K562 (cell line): ENCODE results near the gene YPEL2. TPM values are rescaled to one million over a fixed set of nuclear protein-coding genes. Genes with fewer than 3 reads are reported as not detected.

Experiments
- ATAC-seq: fragments of 200-7000 bp; cut with Tn5 transposase; 3 replicates; pipeline ENCODE4 v1.9.1; 2020; ENCODE audit warnings: moderate library complexity
- BruUV-seq: library from RNA; stranded (reverse); fragments of 400-500 nt; replicated peaks from 2 replicates; lab custom pipeline; 2021; lab: Mats Ljungman, UMichigan
- CTCF ChIA-PET: fragments of 300-600 bp; formaldehyde crosslinking; extraction: SDS; loops from one replicate; lab custom pipeline; 2021; ENCODE audit warnings: low intra/inter-chr PET ratio; lab: Yijun Ruan, JAX
- POLR2A ChIA-PET: fragments of 300-600, 350-650 bp; sonication (Branson Sonifier 250); formaldehyde crosslinking; extraction: SDS; loops from one replicate; lab custom pipeline; 2021; ENCODE audit warnings: antibody characterized with exemption, inconsistent platforms; lab: Yijun Ruan, JAX
- DNase-seq, 4 experiments: peaks; one replicate each; pipeline versions ENCODE4 v3.0.0 to v3.0.0-alpha.2; 2011 to 2018; ENCODE audit warnings: low spot score in 3 of 4, mixed read lengths in 3 of 4; ENCODE audit errors: extremely low read depth in 1 of 4
- FAIRE-seq: peaks from 2 replicates; lab custom pipeline; 2011; peaks lifted over from hg19 to GRCh38; lab: Jason Lieb, UNC
- H2AFZ ChIP-seq: 2 replicates; pipeline ENCODE4 v1.6.0; 2011; ENCODE audit warnings: low read depth, low read length, control low read depth, inconsistent platforms
- H3K27ac ChIP-seq: fragments of 200-600 bp; 3 replicates; pipeline ENCODE4 v1.8.0; 2011; ENCODE audit warnings: low read depth, mild to moderate bottlenecking, control low read depth, inconsistent platforms, low read length, moderate library complexity, mixed read lengths; ENCODE audit errors: extremely low read depth
- H3K27me3 ChIP-seq, 2 experiments: fragments of 300-600 bp in 1 of 2; 2 replicates in 1 of 2; 3 replicates in 1 of 2; pipeline versions ENCODE4 v1.6.0 to v1.8.0; 2011; ENCODE audit warnings: inconsistent platforms in 2 of 2, low read length in 2 of 2, mild to moderate bottlenecking in 1 of 2, mixed read lengths in 1 of 2, moderate library complexity in 1 of 2; ENCODE audit not compliant: control insufficient read depth in 2 of 2, insufficient read depth in 2 of 2
- H3K36me3 ChIP-seq: fragments of 300-600 bp; 3 replicates; pipeline ENCODE4 v1.8.0; 2011; ENCODE audit warnings: mild to moderate bottlenecking, low read length, inconsistent platforms; ENCODE audit not compliant: control insufficient read depth, insufficient read depth
- H3K4me1 ChIP-seq, 2 experiments: fragments of 200-600 bp in 1 of 2; replicated peaks in 1 of 2; 2 replicates in 1 of 2; 3 replicates in 1 of 2; pipeline versions ENCODE4 v1.5.1 to v1.8.0; 2011; ENCODE audit warnings: inconsistent platforms in 2 of 2, low read length in 2 of 2, mild to moderate bottlenecking in 1 of 2, mixed read lengths in 1 of 2, moderate library complexity in 1 of 2; ENCODE audit not compliant: control insufficient read depth in 2 of 2, insufficient read depth in 2 of 2
- H3K4me2 ChIP-seq: 2 replicates; pipeline ENCODE4 v1.6.1; 2011; ENCODE audit warnings: low read length, control low read depth, inconsistent platforms, mixed read lengths; ENCODE audit not compliant: insufficient read depth
- H3K4me3 ChIP-seq: fragments of 200-600 bp; sonication (generic), shearing (Covaris generic); 2 replicates; pipeline ENCODE4 v1.5.1; 2016; ENCODE audit warnings: control low read depth, inconsistent platforms
- H3K79me2 ChIP-seq: fragments of 200-600 bp; 3 replicates; pipeline ENCODE4 v1.8.0; 2011; ENCODE audit warnings: low read length, inconsistent platforms; ENCODE audit not compliant: control insufficient read depth, insufficient read depth
- H3K9ac ChIP-seq, 2 experiments: 2 replicates each; pipeline versions ENCODE4 v1.6.0 to v1.6.1; 2011; ENCODE audit warnings: low read depth in 2 of 2, low read length in 2 of 2, control low read depth in 1 of 2, inconsistent platforms in 1 of 2, mild to moderate bottlenecking in 1 of 2, mixed read lengths in 1 of 2; ENCODE audit not compliant: insufficient read depth in 1 of 2
- H3K9me1 ChIP-seq: one replicate; pipeline ENCODE4 v1.6.0; 2011; ENCODE audit warnings: inconsistent platforms, mild to moderate bottlenecking, low read length, moderate library complexity; ENCODE audit not compliant: control insufficient read depth, insufficient read depth
- H3K9me3 ChIP-seq: replicated peaks from 2 replicates; pipeline ENCODE4 v1.5.1; 2011; ENCODE audit warnings: low read depth, low read length, inconsistent platforms; ENCODE audit not compliant: control insufficient read depth, insufficient read depth
- H4K20me1 ChIP-seq: replicated peaks from 2 replicates; pipeline ENCODE4 v1.6.1; 2011; ENCODE audit warnings: low read length, inconsistent platforms, mixed read lengths; ENCODE audit not compliant: control insufficient read depth, insufficient read depth
- ARID3B ChIP-seq: fragments of 250-450 bp; sonication (Bioruptor Pico); IDR thresholded peaks from 2 replicates; pipeline ENCODE4 v1.4.0; 2020; ENCODE audit warnings: borderline replicate concordance
- BCOR ChIP-seq: fragments of 450-650 bp; IDR thresholded peaks from 2 replicates; pipeline ENCODE4 v1.6.1; 2016
- CEBPB ChIP-seq: fragments of 450-650 bp; IDR thresholded peaks from 2 replicates; pipeline ENCODE4 v1.6.1; 2016; ENCODE audit warnings: missing genetic modification characterization, missing compliant biosample characterization
- EHMT2 ChIP-seq: fragments of 450-650 bp; IDR thresholded peaks from 2 replicates; pipeline ENCODE4 v1.6.1; 2018; ENCODE audit warnings: antibody characterized with exemption
- FOXA3 ChIP-seq, 2 experiments: fragments of 450-650 bp in 1 of 2; sonication (generic) in 1 of 2; formaldehyde crosslinking; IDR thresholded peaks in 1 of 2; conservative IDR thresholded peaks in 1 of 2; 2 replicates each; pipeline versions ENCODE4 v1.4.0 to v1.8.0; 2020 to 2022; ENCODE audit warnings: mild to moderate bottlenecking in 2 of 2, missing genetic modification reagents in 1 of 2
- GATA2 ChIP-seq: sonication (generic); formaldehyde crosslinking; IDR thresholded peaks from 2 replicates; pipeline ENCODE4 v1.4.0; 2020; ENCODE audit warnings: mild to moderate bottlenecking, missing genetic modification reagents
- GATAD2B ChIP-seq: fragments of 450-650 bp; IDR thresholded peaks from 2 replicates; pipeline ENCODE4 v1.6.1; 2017; ENCODE audit warnings: mild to moderate bottlenecking, borderline replicate concordance
- HES1 ChIP-seq: fragments of 450-650 bp; IDR thresholded peaks from 2 replicates; pipeline ENCODE4 v1.6.1; 2016; ENCODE audit warnings: low read depth, mild to moderate bottlenecking, moderate library complexity
- JUN ChIP-seq, 2 experiments: sonication (generic) in 1 of 2; formaldehyde crosslinking in 1 of 2; IDR thresholded peaks; 2 replicates each; pipeline versions ENCODE4 v1.6.1 to v1.8.0; 2012 to 2022; ENCODE audit warnings: borderline replicate concordance in 2 of 2, mild to moderate bottlenecking in 2 of 2, improper control_type of control experiment in 1 of 2, low read depth in 1 of 2, low read length in 1 of 2, missing genetic modification reagents in 1 of 2
- MITF ChIP-seq: IDR thresholded peaks from 2 replicates; pipeline ENCODE4 v1.6.1; 2014; ENCODE audit warnings: antibody characterized with exemption
- PHF8 ChIP-seq: fragments of 200-600 bp; sonication (generic); IDR thresholded peaks from 2 replicates; pipeline ENCODE4 v1.6.1; 2012; ENCODE audit warnings: mixed run types, mild to moderate bottlenecking, inconsistent platforms, low read length, moderate library complexity, borderline replicate concordance
- RBM14 ChIP-seq: fragments of 200-400 bp; formaldehyde crosslinking; IDR thresholded peaks from 2 replicates; pipeline ENCODE4 v1.6.1; 2018; ENCODE audit warnings: low read depth, mild to moderate bottlenecking, low read length, moderate library complexity, borderline replicate concordance; ENCODE audit not compliant: insufficient read depth
- RHOXF2B ChIP-seq: fragments of 250-450 bp; sonication (Bioruptor Pico); conservative IDR thresholded peaks from 2 replicates; pipeline ENCODE4 v1.5.1; 2021
- TAF7 ChIP-seq: fragments of 450-650 bp; IDR thresholded peaks from 2 replicates; pipeline ENCODE4 v1.6.1; 2016; ENCODE audit warnings: missing genetic modification characterization, missing compliant biosample characterization
- U2AF1 ChIP-seq: fragments of 200-400 bp; formaldehyde crosslinking; optimal IDR thresholded peaks from 2 replicates; pipeline ENCODE3; 2017; ENCODE audit warnings: mild to moderate bottlenecking, low read depth, low read length, moderate library complexity
- ZNF311 ChIP-seq: fragments of 250-450 bp; sonication (Bioruptor Pico); IDR thresholded peaks from 2 replicates; pipeline ENCODE4 v1.4.0; 2020; ENCODE audit warnings: mild to moderate bottlenecking, moderate library complexity
- ZNF408 ChIP-seq: fragments of 250-450 bp; sonication (Bioruptor Pico); IDR thresholded peaks from 2 replicates; pipeline ENCODE4 v1.4.0; 2020; ENCODE audit warnings: low read depth, mild to moderate bottlenecking, moderate library complexity
- ZNF431 ChIP-seq: sonication (generic); formaldehyde crosslinking; IDR thresholded peaks from 2 replicates; pipeline ENCODE4 v1.8.0; 2022; ENCODE audit warnings: mild to moderate bottlenecking, missing genetic modification reagents
- WGBS: fragments of 100-300 bp; shearing (Covaris generic); methylation state at CpG from one replicate; pipeline ENCODE4 v1.1.6; 2016; ENCODE audit warnings: low coverage, mixed read lengths; ENCODE audit not compliant: insufficient coverage; ENCODE audit errors: missing lambda C conversion rate; 5-methylcytosine and 5-hydroxymethylcytosine counted together
- in situ Hi-C: fragments of 300-500 bp; cut with MboI; formaldehyde crosslinking; loops from 4 replicates; pipeline ENCODE4 v1.15.0; 2018; ENCODE audit warnings: inconsistent platforms, mixed read lengths
- intact Hi-C: fragments of 100-400 bp; cut with micrococcal nuclease; formaldehyde crosslinking; loops from 2 replicates; pipeline ENCODE4 v1.14.2; 2022
- polyA plus RNA-seq, 8 experiments: library from polyadenylated mRNA; depleted of rRNA in 4 of 8; stranded (reverse) in 5 of 8; unstranded in 3 of 8; fragments of >200 nt; fragmentation: Nextera tagmentation in 2 of 8; fragmentation: Illumina TruSeq in 1 of 8; extraction: Ambion mirVana in 2 of 8; extraction: Trizol in 1 of 8; gene quantifications; 2 replicates each; pipeline versions ENCODE4 v1.2.1 to v1.2.3, GENCODE V29; 2011 to 2014; ENCODE audit warnings: inconsistent platforms in 1 of 8, missing spikeins in 1 of 8
- total RNA-seq, 7 experiments: library from RNA; depleted of rRNA in 6 of 7; stranded (reverse); fragments of >200 nt in 6 of 7; fragmentation: Illumina TruSeq in 2 of 7; extraction: Trizol in 2 of 7; gene quantifications; 2 replicates each; pipeline versions ENCODE4 v1.2.1 to v1.2.3, GENCODE V29; 2011 to 2021; ENCODE audit warnings: low replicate concordance in 1 of 7

The YPEL2 gene
- total and polyA plus RNA-seq, 9 of the 15 experiments (the other 6 are each of a cell fraction or from before 2014, with no cell fraction given): 0.11 to 2.4 (median 0.47) TPM

GRCh38 chr17:59369031-59369975, 37.8 kb downstream of the YPEL2 start:
- POLR2A ChIA-PET: interaction anchor here (0.9 to 1.0 kb wide), 2 partner anchors 8 to 11 kb away, joined by 3 to 7 read pairs; no protein-coding TSS in a partner anchor
- H3K9ac ChIP-seq: no peak overlapping the region
- H2AFZ ChIP-seq: no peak overlapping the region
- H3K9me3 ChIP-seq: no peaks in the 10 kb centered on the region
- no TSS peak for BruUV-seq
- intact Hi-C loops (loop anchor here (5.0 kb wide), 3 partner anchors 33 to 53 kb away; partner anchors contain the start of gene YPEL2), in situ Hi-C loops (no loop called here)
- DNase-seq (no peak), ATAC-seq (no peak), FAIRE-seq (no peak)
- CTCF ChIA-PET: no interaction called here
- H3K27me3 ChIP-seq: no peaks in the 10 kb centered on the region
- H3K36me3 ChIP-seq: no peaks in the 10 kb centered on the region
- 49% methylated on average over 9 of the region's 9 CpGs for WGBS
- no peak overlapping the region for H3K27ac ChIP-seq
- no peaks in the 10 kb centered on the region for H3K9me1 ChIP-seq
- no peak overlapping the region for H3K4me2 ChIP-seq
- peaks cover 14% of the 10 kb centered on the region; the same call in 1 of the 2 replicates for H4K20me1 ChIP-seq
- no peak for TF ChIP-seq TAF7
- TF ChIP-seq GATAD2B: no peak
- TF ChIP-seq RBM14: no peak
- TF ChIP-seq ARID3B (CRISPR knock-in tag): no peak
- TF ChIP-seq MITF: no peak
- TF ChIP-seq ZNF431 (CRISPR knock-in tag): no peak
- no peak for TF ChIP-seq HES1
- no peak for TF ChIP-seq BCOR
- TF ChIP-seq JUN (IDR thresholded peaks at IDR 0.05; ENCODE audit: borderline replicate concordance, low read depth, low read length): no peak
- no peak for TF ChIP-seq JUN (CRISPR knock-in tag; IDR thresholded peaks at IDR 0.05; ENCODE audit: borderline replicate concordance)
- TF ChIP-seq ZNF408: no peak
- no peak for TF ChIP-seq U2AF1
- TF ChIP-seq ZNF311 (CRISPR knock-in tag): no peak
- TF ChIP-seq FOXA3 (CRISPR knock-in tag; conservative IDR thresholded peaks at IDR 0.05 in 1 of 2, IDR thresholded peaks at IDR 0.05 in 1 of 2): no peak
- TF ChIP-seq EHMT2: no peak
- TF ChIP-seq PHF8: no peak
- no peak for TF ChIP-seq RHOXF2B (CRISPR knock-in tag)
- TF ChIP-seq GATA2 (CRISPR knock-in tag): no peak
- TF ChIP-seq CEBPB (tag): no peak
- H3K79me2 ChIP-seq: no peaks in the 10 kb centered on the region
- H3K4me1 ChIP-seq: peaks cover 3 to 38% of the 10 kb centered on the region in 2 experiments; a peak in 4 of 5 replicates
- no peak overlapping the region for H3K4me3 ChIP-seq
